Globus pallidus (tissue), 1 donor: Measurements from ENCODE around the gene MRPS16.
A peak's percentile ranks its signal among the peaks of the same experiment; 100 is the strongest.
"Not testable (repeated sequence)": the region's sequence is repeated elsewhere in the genome, so short reads cannot be mapped to it uniquely, and the experiment has no call there.

Experiments used
- DNase-seq: peaks from one replicate; pipeline ENCODE4 v3.0.0-alpha.2; 2015; ENCODE audit warnings: low spot score

The MRPS16 gene

GRCh38 chr10:73252445-73253224 is at the start of gene MRPS16:
Gene MRPS16 (minus strand): TSS chr10:73252644. CDS start chr10:73252482, 162 bp downstream.
- peak; percentile 93 for DNase-seq

- no peak for DNase-seq
These were observed 44.5 kb upstream of the MRPS16 start for GRCh38 chr10:73296946-73297345.

- no peak for DNase-seq
These were observed 41.0 kb upstream of the MRPS16 start for GRCh38 chr10:73293461-73293860.

GRCh38 chr10:73289958-73290357 is 37.5 kb upstream of the MRPS16 start:
- no peak for DNase-seq

- no peak for DNase-seq
These were observed 35.0 kb upstream of the MRPS16 start for GRCh38 chr10:73287441-73287840.

GRCh38 chr10:73281097-73281496 is 28.7 kb upstream of the MRPS16 start:
- no peak for DNase-seq

GRCh38 chr10:73264423-73264822 is 12.0 kb upstream of the MRPS16 start:
- no peak for DNase-seq

- DNase-seq: no peak
These were observed 11.4 kb upstream of the MRPS16 start for GRCh38 chr10:73263693-73264347.

GRCh38 chr10:73262880-73263555 is 10.6 kb upstream of the MRPS16 start:
- DNase-seq: no peak

- no peak for DNase-seq
These were observed 9.8 kb upstream of the MRPS16 start for GRCh38 chr10:73262105-73262730.

GRCh38 chr10:73261362-73261995 is 9.0 kb upstream of the MRPS16 start:
- DNase-seq: no peak

GRCh38 chr10:73258612-73259011 is 6.2 kb upstream of the MRPS16 start:
- not testable (repeated sequence) for DNase-seq

- no peak for DNase-seq
These were observed 746 bp upstream of the MRPS16 start for GRCh38 chr10:73253225-73253555.

GRCh38 chr10:73251683-73252444 is 580 bp downstream of the MRPS16 start:
- DNase-seq: no peak

- DNase-seq: no peak
These were observed 4.2 kb downstream of the MRPS16 start for GRCh38 chr10:73248259-73248724.

GRCh38 chr10:73247509-73248258 is 4.8 kb downstream of the MRPS16 start:
- DNase-seq: no peak

- peak; percentile 84 for DNase-seq
These were observed 5.6 kb downstream of the MRPS16 start, which contains the start of gene DNAJC9 for GRCh38 chr10:73246646-73247508. Gene DNAJC9 (minus strand): TSS chr10:73247255. CDS start chr10:73247189, 66 bp downstream.

- no peak for DNase-seq
These were observed 6.2 kb downstream of the MRPS16 start for GRCh38 chr10:73246322-73246645.

- no peak for DNase-seq
These were observed 7.5 kb downstream of the MRPS16 start for GRCh38 chr10:73244866-73245477.
